Fibroblast of skin of right quadriceps (primary cell): ENCODE measurements around the gene CPA5.

Experiments
- DNase-seq: peaks from one replicate; pipeline ENCODE4 v3.0.0-alpha.2; 2013

The CPA5 gene, protein sequence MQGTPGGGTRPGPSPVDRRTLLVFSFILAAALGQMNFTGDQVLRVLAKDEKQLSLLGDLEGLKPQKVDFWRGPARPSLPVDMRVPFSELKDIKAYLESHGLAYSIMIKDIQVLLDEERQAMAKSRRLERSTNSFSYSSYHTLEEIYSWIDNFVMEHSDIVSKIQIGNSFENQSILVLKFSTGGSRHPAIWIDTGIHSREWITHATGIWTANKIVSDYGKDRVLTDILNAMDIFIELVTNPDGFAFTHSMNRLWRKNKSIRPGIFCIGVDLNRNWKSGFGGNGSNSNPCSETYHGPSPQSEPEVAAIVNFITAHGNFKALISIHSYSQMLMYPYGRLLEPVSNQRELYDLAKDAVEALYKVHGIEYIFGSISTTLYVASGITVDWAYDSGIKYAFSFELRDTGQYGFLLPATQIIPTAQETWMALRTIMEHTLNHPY

GRCh38 chr7:130344271-130344866 lies at the start of gene CPA5:
CPA5 (plus strand) TSS chr7:130344816; CDS start chr7:130346486, 1,670 bp downstream.
- DNase-seq = no peak

GRCh38 chr7:130296221-130296951 lies 48.2 kb upstream of the CPA5 start:
- no peak for DNase-seq

- DNase-seq = peak; percentile 81
Observed at GRCh38 chr7:130297628-130298543, 46.7 kb upstream of the CPA5 start.

GRCh38 chr7:130298544-130299326 lies 45.9 kb upstream of the CPA5 start:
- no peak for DNase-seq

- DNase-seq = peak; percentile 36
Observed at GRCh38 chr7:130299866-130300265, 44.8 kb upstream of the CPA5 start.

DNA sequence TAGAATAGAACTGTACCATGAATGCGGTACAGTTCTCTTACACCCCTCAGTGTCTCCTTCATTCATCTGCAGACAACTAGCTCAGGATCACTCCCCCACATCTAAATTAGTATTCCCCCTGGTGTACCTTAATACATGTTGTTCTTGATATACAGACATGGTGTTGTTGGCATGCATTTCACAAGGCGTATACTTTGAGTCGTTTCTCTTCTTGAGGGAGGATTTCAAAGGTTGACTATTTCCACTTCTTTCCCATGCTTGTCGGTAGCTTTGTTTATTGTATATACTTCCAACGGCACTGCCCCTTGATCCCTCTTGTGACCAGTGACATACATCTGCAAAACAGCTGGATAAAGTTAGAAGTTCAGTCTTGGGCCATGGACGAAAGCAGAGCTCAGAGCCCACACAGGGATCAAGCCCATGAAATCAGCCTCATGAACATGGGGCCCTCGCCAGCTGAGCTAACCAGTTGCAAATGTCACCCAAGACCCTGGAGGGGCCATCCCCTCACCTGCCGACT lies 43.1 kb upstream of the CPA5 start:
- DNase-seq = no peak

DNA sequence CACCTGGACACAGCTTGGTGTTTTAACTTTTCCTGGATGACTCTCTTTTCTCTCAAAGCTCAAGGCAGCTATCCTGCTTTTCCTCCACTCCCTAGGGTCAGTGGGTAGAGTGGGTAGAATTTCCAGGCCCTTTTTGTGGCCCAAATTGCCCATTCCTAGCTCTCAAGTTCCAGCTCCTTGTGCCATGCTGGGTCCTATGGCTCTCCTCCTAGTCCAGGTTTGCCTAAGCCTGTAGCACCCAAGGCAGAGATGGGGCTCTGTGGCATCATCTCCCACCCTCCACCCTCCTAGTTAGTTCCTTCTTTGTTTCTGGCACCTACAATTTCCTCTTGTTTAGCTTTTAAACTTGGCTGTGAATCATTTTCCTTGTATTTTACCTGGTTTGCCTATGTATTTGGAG lies 42.0 kb upstream of the CPA5 start:
- no peak for DNase-seq

GRCh38 chr7:130303127-130303526 lies 41.5 kb upstream of the CPA5 start:
- no peak for DNase-seq

GRCh38 chr7:130303551-130303950 lies 41.1 kb upstream of the CPA5 start:
- no peak for DNase-seq

DNA sequence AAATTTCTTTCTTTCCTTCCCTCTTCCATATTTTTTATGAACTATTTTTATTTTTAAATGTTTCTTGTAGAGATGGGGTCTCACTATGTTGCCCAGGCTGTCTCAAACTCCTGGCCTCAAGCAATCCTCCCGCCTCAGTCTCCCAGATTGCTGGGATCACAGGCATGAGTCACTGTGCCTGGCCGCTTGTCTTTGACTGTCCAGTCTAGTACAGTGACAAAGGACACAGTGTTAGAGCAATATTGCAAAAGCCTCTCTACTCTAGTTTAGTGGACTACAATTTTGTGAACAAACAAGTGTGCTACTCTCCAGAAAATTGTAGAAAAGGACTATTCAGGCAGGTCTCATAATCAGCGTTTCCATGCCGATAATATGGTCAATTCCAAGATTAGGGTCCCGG lies 40.6 kb upstream of the CPA5 start:
- no peak for DNase-seq

DNA sequence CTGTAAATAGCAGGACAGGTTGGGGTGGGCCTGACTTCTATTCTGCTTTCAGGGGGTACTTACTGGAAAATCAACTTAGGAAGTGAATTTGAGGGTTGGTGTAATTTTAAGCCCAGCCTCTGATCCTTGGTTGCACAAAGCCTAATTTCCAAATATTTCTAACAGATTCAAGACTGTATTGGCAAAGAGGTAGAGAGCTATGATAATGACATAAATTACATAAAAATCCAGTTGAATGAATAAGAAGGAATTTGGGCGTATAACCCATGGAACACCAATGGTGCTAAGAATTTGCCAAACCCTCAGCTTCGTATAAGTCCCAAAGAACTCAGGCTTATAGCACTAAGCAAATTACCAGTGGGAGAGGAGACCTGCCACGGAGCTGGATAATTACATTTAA lies 39.7 kb upstream of the CPA5 start:
- no peak for DNase-seq

DNA sequence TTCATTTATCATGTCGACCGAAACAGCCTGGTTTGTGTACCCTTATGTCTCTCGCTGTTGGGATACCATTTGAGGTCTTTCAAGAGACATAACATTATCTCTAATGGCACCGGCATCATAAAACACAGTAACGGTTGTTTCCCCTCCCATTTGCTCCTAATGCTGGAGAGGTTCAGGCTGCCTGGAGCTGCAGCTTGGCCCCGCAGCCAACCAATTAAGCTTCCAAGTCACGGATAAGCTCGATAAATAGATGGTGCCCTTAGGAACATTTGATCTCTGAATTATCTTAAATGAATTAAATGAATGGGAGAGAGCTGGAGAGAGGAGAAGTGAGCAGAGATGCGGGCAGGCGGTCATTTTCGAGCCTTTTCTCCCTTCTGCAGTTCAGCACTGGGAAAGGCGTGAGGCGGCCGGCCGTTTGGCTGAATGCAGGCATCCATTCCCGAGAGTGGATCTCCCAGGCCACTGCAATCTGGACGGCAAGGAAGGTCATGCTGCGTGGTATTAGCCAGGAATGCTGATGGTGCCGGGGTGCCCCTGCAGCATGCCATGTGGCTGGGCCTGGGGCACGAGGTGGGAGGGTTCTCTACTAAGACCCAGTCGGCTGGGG lies 39.1 kb upstream of the CPA5 start:
- DNase-seq = no peak

DNA sequence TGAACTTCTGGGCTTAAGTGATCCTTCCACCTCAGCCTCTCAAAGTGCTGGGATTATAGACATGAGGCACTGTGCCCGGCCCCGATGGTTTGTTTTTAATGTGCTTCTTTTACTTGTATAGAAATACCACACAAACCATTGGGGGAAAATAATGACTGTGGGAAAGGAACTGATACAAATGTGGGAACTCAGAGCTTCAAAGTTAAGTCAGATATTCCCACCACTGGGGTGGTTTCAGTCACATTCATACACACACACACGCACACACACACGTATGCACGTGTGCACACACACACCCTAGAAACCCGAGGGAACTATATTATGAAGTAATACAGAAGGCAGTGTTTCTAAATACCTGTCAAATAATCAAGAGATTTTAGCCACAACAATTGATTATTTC lies 34.6 kb upstream of the CPA5 start:
- no peak for DNase-seq

DNA sequence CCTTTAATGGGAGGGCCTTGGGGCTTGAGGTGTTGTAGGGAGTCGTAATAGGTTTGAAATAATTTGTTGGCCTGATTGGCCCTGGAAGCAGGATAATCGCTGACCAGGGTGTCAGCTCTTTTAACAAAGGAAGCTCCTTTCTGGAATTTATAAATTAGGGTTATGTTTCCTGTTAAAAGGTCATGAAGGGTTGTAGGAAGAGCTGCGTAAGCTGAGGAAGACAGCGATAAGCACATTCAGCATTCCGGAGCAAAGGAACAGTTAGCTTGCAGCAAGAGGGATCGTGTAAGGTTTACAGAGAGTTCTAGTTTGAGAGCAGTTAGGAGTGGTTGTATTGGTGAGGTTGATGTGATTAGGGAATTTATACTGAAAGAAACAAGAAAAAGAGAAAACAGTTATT lies 30.3 kb upstream of the CPA5 start:
- DNase-seq = no peak

DNA sequence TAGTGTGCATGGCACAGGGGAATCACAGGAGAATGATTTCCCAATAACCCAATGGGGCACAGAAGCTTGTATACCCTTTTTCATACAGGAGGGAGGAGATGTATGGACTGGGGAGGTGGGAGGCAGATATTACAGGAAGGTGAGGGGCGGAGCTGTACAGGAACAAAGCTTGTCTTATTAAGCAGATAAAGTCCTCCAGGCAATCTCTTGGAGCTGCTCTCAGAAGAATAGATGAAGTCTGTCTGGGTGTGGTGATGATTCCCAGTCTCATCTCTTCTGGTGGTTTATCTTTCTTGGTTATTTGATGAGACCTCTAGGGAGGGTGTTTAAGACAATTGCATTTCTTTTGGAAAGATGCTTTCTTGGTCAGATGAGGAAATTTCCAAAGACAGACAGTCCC lies 25.1 kb upstream of the CPA5 start:
- no peak for DNase-seq

GRCh38 chr7:130321542-130322229 lies 22.9 kb upstream of the CPA5 start:
- peak; percentile 46 for DNase-seq

DNA sequence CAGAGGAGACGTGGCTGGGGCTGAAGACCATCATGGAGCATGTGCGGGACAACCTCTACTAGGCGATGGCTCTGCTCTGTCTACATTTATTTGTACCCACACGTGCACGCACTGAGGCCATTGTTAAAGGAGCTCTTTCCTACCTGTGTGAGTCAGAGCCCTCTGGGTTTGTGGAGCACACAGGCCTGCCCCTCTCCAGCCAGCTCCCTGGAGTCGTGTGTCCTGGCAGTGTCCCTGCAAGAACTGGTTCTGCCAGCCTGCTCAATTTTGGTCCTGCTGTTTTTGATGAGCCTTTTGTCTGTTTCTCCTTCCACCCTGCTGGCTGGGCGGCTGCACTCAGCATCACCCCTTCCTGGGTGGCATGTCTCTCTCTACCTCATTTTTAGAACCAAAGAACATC lies 22.0 kb upstream of the CPA5 start:
- DNase-seq = no peak

DNA sequence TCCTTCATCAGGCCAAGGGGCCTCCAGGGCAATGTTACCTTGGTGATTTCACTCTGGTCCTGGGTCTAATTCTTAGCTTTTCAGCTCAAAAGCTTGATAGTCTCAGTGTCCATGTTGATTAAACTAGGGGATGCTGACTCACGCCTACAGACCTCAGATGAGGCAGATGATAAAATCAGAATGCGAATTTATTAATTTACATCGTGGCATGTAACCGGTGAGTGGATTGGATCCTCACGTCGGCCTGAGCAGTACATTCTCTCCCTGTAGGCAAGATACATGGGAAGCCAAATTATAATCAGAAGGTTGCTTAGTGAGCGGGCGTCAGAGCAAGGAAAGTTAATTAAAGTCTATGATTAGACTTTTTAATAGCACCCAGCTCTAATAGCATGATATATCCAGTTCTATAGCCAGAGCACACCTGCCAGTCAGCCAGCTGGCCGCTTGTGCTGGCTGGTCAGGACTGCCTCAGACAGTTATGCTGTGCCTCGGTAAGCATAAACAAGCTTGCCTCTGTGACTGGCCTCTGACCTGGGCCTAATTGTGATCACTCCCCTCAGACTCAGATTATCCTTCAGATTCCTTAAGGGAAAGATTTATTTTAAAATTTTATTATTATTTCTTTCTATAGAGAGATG lies 20.2 kb upstream of the CPA5 start:
- DNase-seq = peak; percentile 4

- DNase-seq = no peak
Observed at GRCh38 chr7:130329681-130330080, 14.9 kb upstream of the CPA5 start.
